Gastrocnemius medialis (tissue), 4 donors: ENCODE data around the gene TMEM132C. TPM values are rescaled to one million over a fixed set of nuclear protein-coding genes. Genes with fewer than 3 reads are reported as not detected.
"Not testable (repeated sequence)": the region's sequence is repeated elsewhere in the genome, so short reads cannot be mapped to it uniquely, and the experiment has no call there.

Source experiments
- ATAC-seq, 2 donors: fragments of 150-250 bp; one replicate each; pipeline ENCODE4 v1.9.1; 2016
- DNase-seq, 2 donors: peaks; one replicate each; pipeline ENCODE4 v3.0.0-alpha.2; 2019
- H3K27ac ChIP-seq, 4 donors: fragments of 200-600 bp; sonication (generic); 1 replicate in 1 of 4; 2 replicates in 3 of 4; pipeline ENCODE4 v1.5.1; 2016 to 2018; ENCODE audit warnings: mild to moderate bottlenecking in 2 of 4, moderate library complexity in 1 of 4
- H3K27me3 ChIP-seq, 3 donors: fragments of 200-600 bp; sonication (generic) in 2 of 3; 1 replicate in 1 of 3; 2 replicates in 2 of 3; pipeline versions ENCODE4 v1.5.1 to v1.6.0; 2016 to 2019; ENCODE audit warnings: mild to moderate bottlenecking in 1 of 3, moderate library complexity in 1 of 3
- H3K36me3 ChIP-seq, 2 donors: fragments of 200-600 bp; sonication (generic) in 1 of 2; one replicate each; pipeline ENCODE4 v1.5.1; 2017 to 2018
- H3K4me1 ChIP-seq, 2 donors: fragments of 200-600 bp; sonication (generic) in 1 of 2; one replicate each; pipeline ENCODE4 v1.5.1; 2016 to 2017; ENCODE audit warnings: mild to moderate bottlenecking in 2 of 2
- H3K4me3 ChIP-seq, 4 donors: fragments of 200-600 bp; sonication (generic) in 3 of 4; 1 replicate in 1 of 4; 2 replicates in 3 of 4; pipeline ENCODE4 v1.5.1; 2016 to 2019; ENCODE audit warnings: mild to moderate bottlenecking in 2 of 4
- H3K9me3 ChIP-seq, 3 donors: fragments of 200-600 bp; sonication (generic) in 2 of 3; 1 replicate in 1 of 3; 2 replicates in 2 of 3; pipeline ENCODE4 v1.5.1; 2016 to 2019
- CTCF ChIP-seq, 5 experiments: fragments of 450-650 bp in 3 of 5; fragments of 200-600 bp in 2 of 5; sonication (generic) in 2 of 5; IDR thresholded peaks in 4 of 5; conservative IDR thresholded peaks in 1 of 5; 1 replicate in 4 of 5; 2 replicates in 1 of 5; pipeline ENCODE4 v1.5.1; 2016 to 2019; ENCODE audit warnings: antibody characterized with exemption in 5 of 5, mild to moderate bottlenecking in 3 of 5, moderate library complexity in 3 of 5
- POLR2A ChIP-seq, 2 donors: fragments of 450-650 bp; IDR thresholded peaks; one replicate each; pipeline ENCODE4 v1.6.1; 2017; ENCODE audit warnings: antibody characterized with exemption in 2 of 2, mild to moderate bottlenecking in 2 of 2, moderate library complexity in 2 of 2
- in situ Hi-C, 4 donors: fragments of 200-750 bp; cut with MboI; loops; one replicate each; pipeline versions ENCODE4 v1.15.0 to v1.8.0; 2017; ENCODE audit warnings: low sequenced_read_pairs in 4 of 4
- intact Hi-C: fragments of 100-400 bp; cut with DNase I; formaldehyde crosslinking; loops from one replicate; pipeline ENCODE4 v1.15.1; 2023; ENCODE audit warnings: low total_unique reads
- total RNA-seq, 4 donors: library from RNA; depleted of rRNA; stranded (reverse); fragments of >200 nt; gene quantifications; one replicate each; pipeline versions ENCODE4 v1.1.0 to v1.2.3, GENCODE V29; 2016

TMEM132C gene
- total RNA-seq, 4 donors from 2014 or later: 0.24 to 0.82 (median 0.68) TPM

DNA sequence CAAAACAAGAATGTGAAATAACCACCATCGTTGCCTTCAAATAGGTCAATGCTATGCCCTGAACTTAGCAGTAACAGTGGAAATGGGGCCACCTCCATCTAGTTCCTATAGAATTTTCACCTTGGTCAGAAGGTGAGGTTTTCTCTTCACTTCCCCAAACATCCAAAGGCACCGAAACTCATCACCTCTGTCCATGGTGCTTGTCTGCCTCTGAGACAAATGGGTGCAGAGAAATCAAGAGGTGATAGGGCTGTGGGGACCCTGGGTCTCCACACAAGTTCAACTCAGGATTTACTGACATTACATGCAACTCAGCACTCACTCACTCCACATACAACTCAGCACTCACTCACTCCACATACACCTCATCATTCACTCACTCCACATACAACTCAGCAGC is 26.2 kb upstream of the TMEM132C start:
- no peak for ATAC-seq
- no peak overlapping the region for H3K4me3 ChIP-seq
- H3K4me1 ChIP-seq: no peaks in the 10 kb centered on the region
- no peaks in the 10 kb centered on the region for H3K9me3 ChIP-seq
- no peak for TF ChIP-seq CTCF (IDR thresholded peaks at IDR 0.05 in 4 of 5, conservative IDR thresholded peaks at IDR 0.05 in 1 of 5)
- TF ChIP-seq POLR2A (IDR thresholded peaks at IDR 0.05): no peak
- H3K36me3 ChIP-seq: no peaks in the 10 kb centered on the region
- intact Hi-C loops (no loop called here), in situ Hi-C loops (no loop called here)
- no peak overlapping the region for H3K27ac ChIP-seq
- DNase-seq: no peak
- no peaks in the 10 kb centered on the region for H3K27me3 ChIP-seq

DNA sequence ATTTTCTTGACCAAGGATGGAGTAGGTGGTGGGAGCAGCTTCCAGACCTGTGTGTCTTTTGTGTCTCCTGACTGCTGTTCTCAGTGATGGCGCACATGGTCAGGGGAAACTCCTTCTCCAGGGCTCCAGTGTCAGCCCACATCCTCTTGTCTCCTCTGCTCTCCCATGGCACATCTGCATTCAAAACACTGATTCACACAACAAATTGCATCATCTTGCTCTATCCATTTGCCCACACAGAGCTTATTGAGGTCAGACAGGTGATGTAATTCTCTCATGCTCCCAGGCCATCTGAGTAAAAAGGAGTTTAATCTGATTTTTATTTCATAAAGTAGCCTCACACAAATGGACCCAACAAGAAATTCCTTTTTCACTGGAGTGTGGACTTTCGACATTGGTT is 21.8 kb upstream of the TMEM132C start:
- TF ChIP-seq POLR2A (IDR thresholded peaks at IDR 0.05) (no peak), CTCF (IDR thresholded peaks at IDR 0.05 in 4 of 5, conservative IDR thresholded peaks at IDR 0.05 in 1 of 5) (no peak)
- no peak for ATAC-seq
- intact Hi-C loops: no loop called here
- DNase-seq: no peak
- H3K4me1 ChIP-seq: no peaks in the 10 kb centered on the region
- in situ Hi-C loops: no loop called here
- no peaks in the 10 kb centered on the region for H3K36me3 ChIP-seq
- H3K9me3 ChIP-seq: no peaks in the 10 kb centered on the region
- H3K4me3 ChIP-seq: no peak overlapping the region
- no peaks in the 10 kb centered on the region for H3K27me3 ChIP-seq
- no peak overlapping the region for H3K27ac ChIP-seq

DNA sequence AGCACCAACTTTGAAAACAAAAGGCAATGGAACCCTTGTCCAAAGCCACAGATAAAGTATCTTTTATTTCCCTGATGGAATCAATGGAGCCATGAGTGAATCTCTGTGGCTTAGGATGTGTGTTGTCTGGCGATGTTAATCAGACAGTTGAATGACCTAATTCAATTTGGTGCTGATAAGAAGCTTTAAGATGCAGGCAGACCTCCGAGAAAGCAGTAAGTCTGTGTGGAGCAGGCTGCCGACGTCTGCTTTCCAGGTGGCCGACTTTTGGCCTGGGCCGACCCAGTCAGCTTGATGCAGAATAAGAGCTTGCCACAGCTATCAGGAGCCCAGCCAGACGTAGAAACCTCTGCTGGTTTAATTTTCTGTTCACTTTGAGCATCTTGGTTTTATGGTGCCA is 21.1 kb upstream of the TMEM132C start:
- Histone ChIP-seq H3K4me3 (no peak overlapping the region), H3K9me3 (no peaks in the 10 kb centered on the region), H3K27ac (no peak overlapping the region), H3K36me3 (no peaks in the 10 kb centered on the region), H3K27me3 (no peaks in the 10 kb centered on the region), H3K4me1 (no peaks in the 10 kb centered on the region)
- TF ChIP-seq POLR2A (IDR thresholded peaks at IDR 0.05) (no peak), CTCF (IDR thresholded peaks at IDR 0.05 in 4 of 5, conservative IDR thresholded peaks at IDR 0.05 in 1 of 5) (no peak)
- intact Hi-C loops: no loop called here
- DNase-seq (no peak), ATAC-seq (no peak)
- in situ Hi-C loops: no loop called here

- Histone ChIP-seq H3K4me3 (no peak overlapping the region), H3K27ac (no peak overlapping the region), H3K27me3 (no peaks in the 10 kb centered on the region), H3K9me3 (no peaks in the 10 kb centered on the region), H3K4me1 (no peaks in the 10 kb centered on the region), H3K36me3 (no peaks in the 10 kb centered on the region)
- DNase-seq (no peak), ATAC-seq (no peak)
- in situ Hi-C loops: loop anchor here in 1 of 4 donors (25.0 kb wide), 1 partner anchor 1662 kb away; the partner anchor contains the start of gene TMEM132D
- intact Hi-C loops: no loop called here
- TF ChIP-seq CTCF (IDR thresholded peaks at IDR 0.05 in 4 of 5, conservative IDR thresholded peaks at IDR 0.05 in 1 of 5) (no peak), POLR2A (IDR thresholded peaks at IDR 0.05) (no peak)
These were observed 16.9 kb upstream of the TMEM132C start for GRCh38 chr12:128250096-128250495.

DNA sequence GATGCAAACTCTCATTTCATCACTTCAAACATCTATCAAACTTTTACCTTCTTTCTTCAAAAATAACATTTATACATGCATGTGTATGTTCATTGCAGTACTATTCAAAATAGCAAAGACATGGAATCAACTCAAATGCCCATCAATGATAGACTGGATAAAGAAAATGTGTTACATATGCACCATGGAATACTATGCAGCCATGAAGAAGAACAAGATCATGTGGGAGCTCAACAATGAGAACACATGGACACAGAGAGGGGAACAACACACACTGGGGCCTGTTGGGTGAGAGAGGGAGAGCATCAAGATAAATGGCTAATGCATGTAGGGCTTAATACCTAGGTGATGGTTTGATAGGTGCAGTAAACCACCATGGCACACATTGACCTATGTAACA is 13.1 kb upstream of the TMEM132C start:
- DNase-seq, intact Hi-C loops: not testable (repeated sequence)
- in situ Hi-C loops: loop anchor here in 1 of 4 donors (25.0 kb wide), 1 partner anchor 1658 kb away; the partner anchor contains the start of gene TMEM132D

More for the DNA sequence above, 13.1 kb upstream of the TMEM132C start:
- H3K27ac ChIP-seq, H3K27me3 ChIP-seq, H3K36me3 ChIP-seq, H3K9me3 ChIP-seq, H3K4me1 ChIP-seq, ATAC-seq, H3K4me3 ChIP-seq: not testable (repeated sequence)
